HG02885 (cell line): ENCODE data around the gene MYL5.
"Not testable (repeated sequence)": the region's sequence is repeated elsewhere in the genome, so short reads cannot be mapped to it uniquely, and the experiment has no call there.

Source experiments
- ATAC-seq: cut with Tn5 transposase; IDR thresholded peaks from one replicate; pipeline ENCODE4 v1.9.1; 2021; ENCODE audit warnings: mild to moderate bottlenecking; ENCODE audit not compliant: unreplicated experiment, poor library complexity

The MYL5 gene

DNA sequence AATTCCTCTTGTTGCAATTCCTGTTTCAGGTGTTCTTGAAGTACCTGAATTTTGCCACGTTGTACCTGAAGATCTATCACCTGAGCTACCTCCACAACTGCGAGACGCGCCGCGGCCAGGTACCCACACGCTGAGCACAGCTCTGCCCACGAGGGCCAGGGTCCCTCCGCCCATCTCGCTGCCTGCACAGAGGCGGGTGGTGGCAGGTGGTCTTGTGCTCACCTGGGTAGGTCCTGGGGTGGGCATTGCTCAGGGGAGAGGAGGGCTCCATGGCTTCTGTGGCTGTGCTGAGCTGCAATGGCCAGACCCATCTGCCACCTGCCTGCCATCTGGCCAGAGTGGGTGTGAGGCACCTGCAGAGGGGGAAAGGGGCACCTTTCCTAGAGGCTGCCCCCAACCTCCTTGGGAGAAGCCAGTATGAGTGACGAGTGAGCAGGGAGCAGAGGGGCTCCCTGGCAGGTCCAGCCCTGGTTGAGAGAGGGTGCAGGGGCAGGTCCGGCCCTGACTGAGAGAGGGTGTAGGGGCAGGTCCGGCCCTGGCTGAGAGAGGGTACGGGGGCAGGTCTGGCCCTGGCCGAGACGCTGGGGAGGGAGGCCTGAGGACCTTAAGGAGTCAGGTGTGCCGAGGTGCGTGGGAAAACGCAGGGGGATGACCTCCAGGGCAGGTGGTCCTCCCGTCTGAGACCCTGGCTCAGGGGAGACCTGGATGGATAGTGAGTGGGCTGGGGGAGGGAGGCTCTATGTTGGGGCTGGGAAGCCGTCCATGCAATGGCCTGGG, 38.3 kb upstream of the MYL5 start:
- ATAC-seq, result no peak

DNA sequence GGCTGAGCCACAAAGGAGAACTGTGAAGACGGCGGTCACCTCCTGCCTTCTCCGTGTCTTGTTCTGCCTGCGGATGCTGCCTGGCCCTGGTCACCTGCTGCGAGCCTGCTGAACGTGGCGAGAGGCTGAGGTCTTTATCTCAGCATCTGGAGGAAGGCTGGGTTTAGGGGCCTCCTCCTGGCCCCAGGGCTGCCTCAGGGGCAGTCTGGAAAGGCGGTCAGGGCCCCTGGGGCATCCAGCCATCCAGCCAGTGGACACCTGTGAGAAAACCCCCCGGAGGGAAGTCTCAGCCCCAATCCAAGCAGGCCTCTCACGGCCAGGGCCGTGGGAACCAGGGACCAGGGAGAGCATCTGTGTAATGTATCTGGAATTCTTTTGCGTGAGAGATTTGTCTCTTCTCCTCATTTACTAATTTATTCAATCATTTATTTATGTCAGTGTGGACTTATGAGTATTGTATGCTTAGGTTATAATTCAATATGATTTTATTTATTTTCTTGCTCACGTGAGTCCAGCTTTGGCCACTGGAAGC, 37.6 kb upstream of the MYL5 start:
- ATAC-seq, result no peak

DNA sequence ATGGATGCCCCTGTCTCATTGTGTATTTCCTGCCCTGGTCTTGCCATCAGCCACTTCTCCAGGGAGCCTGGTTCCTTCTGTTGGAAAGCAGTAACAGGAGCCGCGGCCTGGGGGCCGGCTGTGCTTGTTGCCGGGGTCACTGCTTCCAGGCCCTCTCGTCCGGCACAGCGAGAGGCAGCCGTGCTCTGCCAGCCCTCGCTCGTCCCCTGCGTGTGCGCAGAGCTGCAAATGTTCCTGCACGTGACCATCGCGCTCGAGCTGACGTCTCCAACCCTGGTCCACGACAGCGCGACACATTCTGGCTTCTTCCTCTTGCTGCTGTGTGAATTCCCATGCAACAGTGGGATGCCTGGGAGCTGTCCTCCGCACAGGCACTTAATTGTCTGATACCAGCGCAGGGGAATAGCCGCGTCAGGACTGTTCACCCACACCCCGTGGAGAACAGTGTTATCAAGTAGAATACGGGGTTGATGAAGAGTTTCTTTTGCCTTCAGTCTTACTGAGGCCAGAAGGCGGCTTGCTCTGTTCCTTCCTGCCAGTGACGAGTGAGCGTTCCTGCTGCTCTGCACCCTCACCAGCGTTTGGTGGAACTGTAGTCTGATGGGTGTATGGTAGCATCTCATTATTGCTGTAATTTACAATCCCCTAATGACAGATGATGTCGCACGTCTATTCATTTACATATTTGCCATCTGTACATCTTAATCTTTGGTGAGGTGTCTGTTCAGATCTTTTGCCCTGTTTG, 36.6 kb upstream of the MYL5 start:
- ATAC-seq, result no peak

DNA sequence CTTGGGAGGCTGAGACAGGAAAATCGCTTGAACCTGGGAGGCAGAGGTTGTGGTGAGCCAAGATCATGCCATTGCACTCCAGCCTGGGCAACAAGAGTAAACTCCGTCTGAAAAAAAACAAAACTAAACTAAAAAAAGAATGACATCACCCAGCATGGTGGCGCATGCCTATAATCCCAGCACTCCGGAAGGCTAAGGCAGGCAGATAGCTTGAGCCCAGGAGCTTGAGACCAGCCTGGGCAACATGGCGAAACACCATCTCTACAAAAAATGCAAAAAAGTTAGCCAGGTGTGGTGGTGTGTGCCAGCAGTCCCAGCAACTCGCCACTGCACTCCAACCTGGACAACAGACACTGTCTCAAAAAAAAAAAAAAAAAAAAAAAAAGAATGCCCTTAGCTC, 32.0 kb upstream of the MYL5 start:
- not testable (repeated sequence) for ATAC-seq

DNA sequence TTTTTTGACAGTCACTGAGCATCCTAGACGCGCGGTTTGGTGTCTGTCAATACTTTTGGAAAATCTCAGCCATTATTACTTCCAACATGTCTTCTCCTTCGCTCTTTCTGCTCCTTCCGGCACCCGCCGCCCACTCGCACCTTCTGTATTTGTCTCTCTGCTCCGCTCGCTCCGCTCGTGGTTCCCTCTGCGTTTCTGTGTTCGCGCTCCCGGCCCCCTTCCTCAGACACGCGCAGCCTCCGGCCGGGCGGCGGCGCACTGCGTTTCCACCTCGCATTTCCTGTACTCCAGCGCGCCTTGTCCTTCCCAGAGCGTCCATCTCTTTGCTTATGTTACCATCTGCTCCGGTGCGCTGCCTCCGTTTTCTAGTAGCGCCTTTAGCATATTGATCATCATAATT, 27.9 kb upstream of the MYL5 start:
- no peak for ATAC-seq

DNA sequence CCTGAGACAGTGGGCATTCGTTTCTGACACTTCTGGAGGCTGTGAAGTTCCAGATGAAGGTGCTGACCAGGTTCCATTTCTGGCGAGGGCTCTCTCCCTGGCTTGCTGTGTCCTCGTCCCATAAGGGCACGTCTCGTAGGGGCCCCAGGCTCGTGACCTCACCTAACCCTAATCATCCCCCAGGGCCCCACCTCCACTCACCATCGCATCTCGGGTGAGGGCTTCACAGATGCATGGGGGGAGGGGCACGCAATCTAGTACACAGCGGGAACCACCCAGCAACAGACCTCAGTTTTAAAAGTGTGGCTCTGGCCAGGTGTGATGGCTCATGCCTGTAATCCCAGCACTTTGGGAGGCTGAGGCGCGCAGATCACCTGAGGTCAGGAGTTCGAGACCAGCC, 26.9 kb upstream of the MYL5 start:
- ATAC-seq, result no peak

DNA sequence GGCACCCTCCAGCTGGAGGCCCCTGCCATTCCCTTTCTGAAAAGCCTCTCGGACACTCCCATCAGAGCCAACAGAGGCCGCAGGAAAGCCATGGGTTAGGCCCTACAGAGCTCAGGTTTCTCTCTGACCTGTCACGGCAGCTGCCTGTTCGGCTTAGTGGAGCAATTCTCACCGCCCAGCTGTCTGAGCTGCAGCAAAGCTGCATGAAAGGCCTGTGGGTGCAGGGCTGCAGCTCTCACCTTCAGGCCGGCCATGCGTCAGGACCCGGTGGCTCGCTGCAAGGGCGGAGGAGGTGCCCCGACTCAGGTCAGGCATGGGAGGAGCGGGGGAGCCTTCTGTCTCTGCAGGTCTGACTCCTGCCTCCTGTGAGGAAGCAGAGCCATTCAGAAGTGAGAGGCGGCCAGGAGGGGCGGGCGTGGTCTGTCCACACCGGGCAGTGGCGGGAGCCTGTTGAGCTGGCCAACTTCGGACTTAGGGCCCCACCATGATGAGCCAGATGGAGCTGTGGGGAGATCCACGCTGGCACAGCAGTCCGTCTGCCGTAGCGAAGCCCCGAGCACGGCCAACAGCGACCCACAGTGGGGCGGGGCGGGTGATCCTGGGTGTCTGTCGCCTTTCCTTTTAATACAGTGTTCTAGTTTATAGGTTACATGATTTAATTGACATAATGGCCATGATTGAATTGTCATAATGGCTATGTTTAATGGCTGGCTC, 25.6 kb upstream of the MYL5 start:
- ATAC-seq, result no peak

DNA sequence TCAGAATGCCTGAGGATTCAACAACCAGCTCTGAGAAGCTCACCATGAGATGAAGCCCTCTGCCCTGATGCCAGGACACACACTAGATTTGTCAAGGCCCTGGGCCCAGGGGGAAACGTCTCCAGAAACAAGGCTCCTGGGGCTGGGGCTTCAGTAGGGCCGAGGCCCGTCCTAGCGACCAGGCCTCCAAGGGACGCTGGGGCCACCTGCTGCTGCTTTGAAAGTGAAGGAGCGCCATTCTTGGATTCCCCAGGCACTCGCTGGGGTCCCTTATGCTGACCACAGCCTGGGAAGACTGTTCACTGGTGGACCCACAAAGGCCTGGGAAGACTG, 25.1 kb upstream of the MYL5 start:
- no peak for ATAC-seq

DNA sequence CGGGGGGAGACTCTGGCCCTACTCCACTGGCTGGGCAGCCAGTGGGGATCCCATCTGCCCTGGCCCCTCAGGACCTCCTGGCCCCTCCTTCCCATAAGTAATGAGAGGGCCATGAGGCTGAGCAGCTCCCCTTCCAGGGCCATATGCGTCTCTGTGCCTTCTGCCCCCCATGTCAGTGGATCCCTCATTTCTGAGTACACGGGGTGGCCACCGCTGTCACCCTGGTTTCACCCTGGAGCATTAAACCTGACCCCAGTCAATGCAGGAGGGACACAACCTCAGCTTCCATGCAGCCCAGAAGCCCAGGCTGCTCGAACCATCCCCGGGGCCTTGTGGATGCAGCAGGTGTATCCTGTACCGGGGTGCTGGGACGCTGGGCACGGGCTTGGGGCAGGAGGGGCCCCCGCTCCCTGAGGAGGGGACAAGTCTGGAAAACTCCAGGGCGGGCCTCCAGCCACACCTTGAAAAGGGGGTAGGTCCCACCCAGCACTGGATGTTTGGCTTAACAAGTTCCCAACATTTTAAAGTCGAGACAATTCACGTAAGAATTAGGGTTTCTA, 24.5 kb upstream of the MYL5 start:
- no peak for ATAC-seq

DNA sequence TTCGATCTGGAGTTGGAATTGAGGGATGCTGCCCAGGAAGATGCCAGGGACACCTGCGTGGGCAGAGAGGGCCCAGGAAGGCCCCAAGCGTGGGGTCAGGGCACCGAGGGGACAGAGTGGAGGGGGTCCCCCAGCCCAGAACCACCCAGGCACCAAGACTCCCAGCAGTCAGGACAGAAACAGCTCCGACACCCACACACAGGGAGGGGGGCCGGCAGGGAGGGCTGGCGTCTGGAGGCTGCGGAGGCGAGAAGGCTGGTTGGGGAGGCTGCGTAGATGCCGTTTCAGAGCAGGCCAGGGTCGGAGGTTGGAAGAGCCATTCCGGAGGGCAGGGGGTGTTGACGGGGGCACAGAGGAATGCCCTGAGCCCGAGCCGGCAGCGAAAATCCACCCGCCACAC, 23.9 kb upstream of the MYL5 start:
- no peak for ATAC-seq

DNA sequence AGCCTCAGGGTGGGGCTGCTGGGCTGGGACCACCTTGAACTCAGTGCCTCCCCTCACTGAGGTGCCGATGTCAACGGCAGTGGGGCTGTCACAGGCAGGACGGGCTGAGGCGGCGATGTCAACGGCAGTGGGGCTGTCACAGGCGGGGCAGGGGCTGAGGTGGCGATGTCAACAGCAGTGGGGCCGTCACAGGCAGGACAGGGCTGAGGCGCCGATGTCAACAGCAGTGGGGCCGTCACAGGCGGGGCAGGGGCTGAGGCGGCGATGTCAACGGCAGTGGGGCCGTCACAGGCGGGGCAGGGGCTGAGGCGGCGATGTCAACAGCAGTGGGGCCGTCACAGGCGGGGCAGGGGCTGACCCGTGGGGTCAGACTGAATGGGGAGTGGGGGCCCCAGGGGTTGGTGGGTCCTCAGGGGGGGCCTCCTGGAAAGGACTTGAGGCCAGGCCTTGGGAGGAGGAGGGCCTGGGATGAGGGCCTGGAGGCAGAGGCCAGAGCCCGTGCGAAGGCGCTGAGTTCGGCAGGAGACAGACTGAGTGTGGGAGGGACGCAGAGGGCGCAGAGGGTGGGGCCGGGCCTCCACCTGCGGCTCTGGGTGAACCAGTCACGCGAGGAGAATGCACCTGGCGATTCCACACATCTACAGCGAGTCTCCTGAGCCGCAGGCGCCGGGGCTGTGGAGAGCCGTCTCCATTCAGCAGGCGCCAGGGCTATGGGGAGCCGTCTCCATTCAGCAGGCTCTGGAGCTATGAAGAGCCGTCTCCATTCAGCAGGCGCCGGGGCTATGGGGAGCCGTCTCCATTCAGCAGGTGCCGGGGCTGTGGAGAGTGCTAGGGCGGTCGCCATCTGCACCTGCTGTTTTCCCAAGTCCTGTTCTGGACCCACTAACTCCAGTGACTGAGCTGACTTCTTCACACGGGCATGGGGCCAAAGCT, 23.1 kb upstream of the MYL5 start:
- ATAC-seq, result no peak

DNA sequence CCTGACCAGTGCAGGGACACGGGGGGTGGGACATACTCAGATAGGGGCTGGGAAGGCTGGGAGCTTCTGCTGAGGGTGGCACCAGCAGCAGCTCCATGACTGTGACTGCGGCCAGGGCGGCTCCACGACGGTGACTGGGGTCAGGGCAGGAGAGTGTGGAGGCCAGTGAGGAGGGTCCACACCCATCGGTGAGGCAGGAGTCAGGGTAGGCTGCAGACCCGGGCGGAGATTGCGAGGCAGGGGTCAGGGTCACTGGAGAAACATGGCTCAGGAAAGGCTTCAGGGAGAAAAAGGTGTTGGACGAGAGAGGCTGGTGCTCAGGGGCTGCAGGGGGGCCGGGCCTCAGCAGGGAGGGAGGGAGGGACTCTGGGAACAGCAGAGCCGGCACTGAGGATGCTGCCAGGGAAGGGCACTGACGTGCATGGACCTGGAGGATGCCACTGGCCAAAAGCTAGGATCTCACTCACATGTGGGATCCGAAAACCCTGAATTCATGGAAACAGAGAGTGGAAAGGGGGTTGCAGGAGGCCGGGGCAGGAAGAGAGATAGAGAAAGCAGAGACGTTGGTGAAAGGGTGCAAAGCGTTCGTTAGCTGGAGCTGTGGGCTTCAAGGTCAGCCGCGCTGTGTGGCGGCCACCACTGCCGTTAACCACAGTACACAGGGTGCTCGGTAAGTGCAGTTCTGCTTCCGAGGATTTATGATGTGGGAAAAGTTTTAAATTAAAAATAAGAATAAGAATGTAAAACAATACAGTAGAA, 22.3 kb upstream of the MYL5 start:
- no peak for ATAC-seq

DNA sequence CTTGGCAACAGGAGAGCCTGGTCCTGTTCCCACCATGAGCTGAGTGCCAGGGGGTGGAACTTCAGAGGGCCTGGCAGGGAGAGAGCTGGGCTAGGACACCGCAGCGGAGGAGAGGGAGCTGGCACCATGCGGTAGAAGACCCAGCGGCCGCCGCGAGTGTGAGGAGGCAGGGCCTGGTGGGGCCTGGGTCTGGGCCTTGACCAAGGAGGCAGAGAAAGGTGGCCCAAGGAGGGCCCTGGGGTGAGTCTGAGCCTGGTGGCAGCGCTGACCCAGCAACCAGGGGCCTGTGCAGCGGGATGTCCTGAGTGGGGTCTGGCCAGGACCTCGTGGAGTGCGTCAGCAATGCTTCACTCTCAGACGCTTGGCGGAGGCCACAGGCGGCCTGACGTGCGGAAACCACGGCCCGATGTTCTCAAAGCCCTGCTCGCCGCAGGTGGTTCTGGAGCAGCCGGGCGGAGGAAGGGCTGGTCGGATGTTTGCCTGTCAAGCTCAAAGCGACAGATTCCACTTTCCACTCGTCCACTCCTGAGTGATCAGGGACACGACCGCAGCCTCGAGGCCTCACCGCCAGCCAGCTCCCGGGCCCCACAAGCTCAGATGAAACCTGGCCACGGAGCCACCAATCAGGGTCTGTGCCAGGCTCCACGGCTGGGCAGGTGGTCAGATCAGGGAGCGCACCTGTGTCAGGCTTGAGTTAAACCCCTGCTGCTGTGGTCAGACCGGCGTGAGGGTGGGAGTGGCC, 21.1 kb upstream of the MYL5 start:
- no peak for ATAC-seq

DNA sequence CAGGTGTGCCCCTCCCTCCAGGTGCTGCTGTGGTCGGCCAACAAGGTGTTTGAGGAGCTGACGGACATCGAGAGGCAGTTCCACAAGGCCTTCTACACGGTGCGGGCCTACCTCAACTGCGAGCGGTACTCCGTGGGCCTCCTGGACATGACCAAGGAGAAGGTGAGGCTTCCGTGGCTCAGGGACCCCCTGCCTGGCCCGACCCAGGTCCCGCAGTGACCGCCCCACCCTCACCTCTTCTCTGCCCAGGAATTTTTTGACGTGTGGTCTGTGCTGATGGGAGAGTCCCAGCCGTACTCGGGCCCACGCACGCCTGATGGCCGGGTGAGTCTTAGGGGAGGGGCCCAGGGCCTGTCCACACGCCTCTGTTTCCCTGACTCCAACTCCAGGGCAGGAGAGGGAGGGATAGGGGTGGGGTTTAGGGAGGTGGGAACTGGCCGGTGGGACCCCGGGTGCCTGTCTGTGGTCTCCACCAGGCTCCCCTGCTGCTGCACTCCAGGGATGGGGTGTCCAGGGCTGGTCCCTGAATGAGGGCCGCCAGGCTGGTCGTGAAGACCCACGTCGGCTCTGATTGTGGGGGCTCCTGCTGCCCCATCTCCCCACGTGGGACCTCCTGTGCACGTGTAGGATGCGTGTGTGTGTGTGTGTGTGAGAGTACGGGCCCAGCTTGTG, 20.4 kb upstream of the MYL5 start:
- no peak for ATAC-seq

DNA sequence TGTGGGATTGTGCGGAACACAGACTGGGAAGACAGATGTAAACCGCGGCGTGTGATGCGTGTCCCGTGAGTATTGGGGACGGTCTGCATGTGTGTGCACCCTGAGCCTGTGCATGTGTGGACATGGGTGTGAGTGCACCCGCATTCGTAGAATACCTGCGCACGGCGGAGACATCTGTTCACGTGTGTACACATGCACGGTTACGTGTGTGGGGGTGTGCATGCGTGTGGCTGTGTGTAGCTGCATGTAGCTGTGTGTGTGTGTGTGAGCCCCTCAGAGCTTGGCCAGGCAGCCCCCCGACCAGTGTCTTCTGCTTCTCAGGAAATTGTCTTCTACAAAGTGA, 19.9 kb upstream of the MYL5 start:
- ATAC-seq, result no peak

DNA sequence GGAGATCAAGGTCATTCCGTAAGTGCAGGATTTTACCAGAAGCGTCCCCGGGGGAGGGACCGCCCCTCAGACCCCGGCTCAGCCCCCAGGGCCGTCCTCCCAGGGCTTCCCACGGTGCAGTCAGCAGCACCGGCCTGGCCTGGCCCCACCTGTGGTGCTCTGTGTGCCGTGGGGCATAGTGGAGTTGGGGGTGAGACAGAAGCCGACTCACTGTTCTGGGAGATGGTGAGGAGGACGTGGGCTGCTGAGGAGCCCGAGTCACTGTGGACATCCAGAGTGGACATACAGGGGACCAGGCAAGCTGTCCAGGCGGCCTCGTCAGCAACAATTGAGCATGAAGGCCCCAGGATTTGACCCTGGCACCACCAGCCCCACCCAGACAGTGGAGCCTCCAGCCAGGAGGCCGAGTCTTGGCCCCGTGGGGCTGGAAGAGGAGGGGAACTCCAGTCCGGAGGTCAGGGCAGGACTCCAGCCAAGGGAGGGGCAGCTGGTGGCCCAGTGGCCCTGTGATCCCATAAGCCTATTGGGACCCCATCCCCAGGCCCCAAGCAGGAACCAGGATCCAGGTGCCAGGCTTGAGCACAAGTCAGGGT, 19.4 kb upstream of the MYL5 start:
- ATAC-seq, result no peak

DNA sequence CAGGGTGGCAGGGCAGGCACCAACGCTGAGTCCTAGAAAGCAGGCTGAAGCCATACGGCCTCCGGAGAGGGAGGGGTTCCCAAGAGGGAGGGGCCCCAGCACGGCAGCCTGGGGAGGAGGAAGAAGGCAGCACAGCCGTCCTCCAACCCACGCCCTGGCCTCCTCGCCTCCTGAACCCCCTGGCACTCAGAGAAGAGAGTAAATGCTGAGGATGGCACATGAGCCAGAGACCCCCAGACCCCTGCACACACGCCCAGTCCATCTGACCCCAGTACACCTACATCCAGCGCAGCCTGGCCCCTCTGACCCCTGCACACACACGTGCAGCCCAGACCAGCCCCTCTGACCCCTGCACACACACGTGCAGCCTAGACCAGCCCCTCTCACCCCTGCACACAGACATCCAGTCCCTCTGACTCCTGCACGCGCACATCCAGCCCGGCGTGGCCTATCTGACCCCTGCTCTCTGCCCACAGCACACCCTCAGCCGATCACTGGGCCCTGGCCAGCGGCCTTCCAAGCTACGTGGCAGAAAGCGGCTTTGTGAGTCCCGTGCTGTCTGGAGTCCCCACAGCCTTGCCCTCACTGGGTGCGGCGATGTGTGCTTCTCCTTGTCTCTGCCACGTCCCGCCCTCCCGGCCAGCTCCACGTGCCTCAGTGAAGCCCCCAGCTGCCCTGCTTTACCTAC, 18.7 kb upstream of the MYL5 start:
- no peak for ATAC-seq
